Progenitor cell of endocrine pancreas (in vitro differentiated cells): ENCODE data around the gene SRGAP1. TPM values are rescaled to one million over a fixed set of nuclear protein-coding genes. Genes with fewer than 3 reads are reported as not detected.
"Not testable (repeated sequence)": the region's sequence is repeated elsewhere in the genome, so short reads cannot be mapped to it uniquely, and the experiment has no call there.

Experiments
- DNase-seq: peaks from one replicate; pipeline ENCODE4 v3.0.0; 2021; ENCODE audit warnings: low spot score; ENCODE audit not compliant: unreplicated experiment
- H3K27ac Mint-ChIP-seq: 2 replicates; pipeline ENCODE4 v1.8.0; 2021; ENCODE audit warnings: mild to moderate bottlenecking, moderate library complexity, mixed read lengths
- H3K27me3 Mint-ChIP-seq: 2 replicates; pipeline ENCODE4 v1.8.0; 2021; ENCODE audit warnings: mixed read lengths
- H3K36me3 Mint-ChIP-seq: 2 replicates; pipeline ENCODE4 v1.8.0; 2022; ENCODE audit warnings: mixed read lengths; ENCODE audit not compliant: insufficient read depth
- H3K4me1 Mint-ChIP-seq: 2 replicates; pipeline ENCODE4 v1.8.0; 2021; ENCODE audit warnings: low read depth, mixed read lengths
- H3K4me3 Mint-ChIP-seq: 2 replicates; pipeline ENCODE4 v1.8.0; 2021; ENCODE audit warnings: low read depth, mild to moderate bottlenecking, moderate library complexity, mixed read lengths
- H3K9me3 Mint-ChIP-seq: 2 replicates; pipeline ENCODE4 v1.8.0; 2021; ENCODE audit warnings: low read depth, mixed read lengths
- CTCF ChIP-seq: fragments of 200-600 bp; sonication (generic); IDR thresholded peaks from one replicate; pipeline ENCODE4 v1.5.0; 2021; ENCODE audit warnings: antibody characterized with exemption, mild to moderate bottlenecking; ENCODE audit not compliant: unreplicated experiment
- total RNA-seq: library from RNA; stranded (reverse); gene quantifications from 2 replicates; pipeline ENCODE4 v1.2.1, GENCODE V29; 2021

The SRGAP1 gene
- total RNA-seq, 1 donor from 2014 or later, result 23.1 TPM

- Mint-ChIP-seq H3K27ac (no peak overlapping the region), H3K4me1 (peaks cover 11% of the 10 kb centered on the region), H3K9me3 (no peaks in the 10 kb centered on the region), H3K4me3 (no peak overlapping the region), H3K27me3 (peaks cover 8% of the 10 kb centered on the region), H3K36me3 (no peaks in the 10 kb centered on the region)
- no peak for DNase-seq
- TF ChIP-seq CTCF, result no peak
Measured at GRCh38 chr12:63836936-63837335, 7.6 kb upstream of the SRGAP1 start.

GRCh38 chr12:63838411-63838810 is 6.1 kb upstream of the SRGAP1 start:
- no peak overlapping the region for H3K4me3 Mint-ChIP-seq
- no peak overlapping the region for H3K27ac Mint-ChIP-seq
- H3K36me3 Mint-ChIP-seq, result no peaks in the 10 kb centered on the region
- DNase-seq, result no peak
- peaks cover 11% of the 10 kb centered on the region for H3K4me1 Mint-ChIP-seq
- peaks cover 11% of the 10 kb centered on the region for H3K27me3 Mint-ChIP-seq
- H3K9me3 Mint-ChIP-seq, result no peaks in the 10 kb centered on the region
- no peak for TF ChIP-seq CTCF

- H3K9me3 Mint-ChIP-seq, result no peaks in the 10 kb centered on the region
- no peak overlapping the region for H3K27ac Mint-ChIP-seq
- peaks cover 11% of the 10 kb centered on the region for H3K4me1 Mint-ChIP-seq
Measured at GRCh38 chr12:63841011-63841410, 3.5 kb upstream of the SRGAP1 start.

GRCh38 chr12:63841571-63841970 is 2.9 kb upstream of the SRGAP1 start:
- Mint-ChIP-seq H3K27ac (peak overlapping the region; percentile 3), H3K9me3 (no peaks in the 10 kb centered on the region), H3K36me3 (no peaks in the 10 kb centered on the region), H3K4me3 (no peak overlapping the region), H3K4me1 (peaks cover 13% of the 10 kb centered on the region), H3K27me3 (peaks cover 11% of the 10 kb centered on the region)
- no peak for TF ChIP-seq CTCF
- DNase-seq, result no peak

More at GRCh38 chr12:63841011-63841410, 3.5 kb upstream of the SRGAP1 start:
- Mint-ChIP-seq H3K36me3 (no peaks in the 10 kb centered on the region), H3K27me3 (peaks cover 11% of the 10 kb centered on the region), H3K4me3 (no peak overlapping the region)
- no peak for DNase-seq
- TF ChIP-seq CTCF, result no peak

GRCh38 chr12:63842750-63843149 is 1.8 kb upstream of the SRGAP1 start:
- H3K27ac Mint-ChIP-seq, result peak overlapping the region; percentile 62
- peaks cover 12% of the 10 kb centered on the region for H3K4me1 Mint-ChIP-seq
- peak overlapping the region; percentile 74 for H3K4me3 Mint-ChIP-seq
- DNase-seq, H3K9me3 Mint-ChIP-seq, H3K36me3 Mint-ChIP-seq: not testable (repeated sequence)
- peaks cover 11% of the 10 kb centered on the region for H3K27me3 Mint-ChIP-seq

- Mint-ChIP-seq H3K27me3 (peaks cover 8% of the 10 kb centered on the region), H3K27ac (peak overlapping the region; percentile 62), H3K4me1 (peaks cover 14% of the 10 kb centered on the region), H3K4me3 (peak overlapping the region; percentile 74), H3K36me3 (no peaks in the 10 kb centered on the region), H3K9me3 (no peaks in the 10 kb centered on the region)
- TF ChIP-seq CTCF, result no peak
- no peak for DNase-seq
Measured at GRCh38 chr12:63843254-63843720, 1.2 kb upstream of the SRGAP1 start.
